ENCODE results near the gene WWOX. TPM values are rescaled to one million over a fixed set of nuclear protein-coding genes. Genes with fewer than 3 reads are reported as not detected.

The WWOX gene
- total RNA-seq, 1 donor from 2014 or later, result 15.8 TPM

- DNase-seq (ENCODE audit: low spot score), result no peak
Observed at GRCh38 chr16:78633551-78633950, 534.1 kb downstream of the WWOX start.

DNA sequence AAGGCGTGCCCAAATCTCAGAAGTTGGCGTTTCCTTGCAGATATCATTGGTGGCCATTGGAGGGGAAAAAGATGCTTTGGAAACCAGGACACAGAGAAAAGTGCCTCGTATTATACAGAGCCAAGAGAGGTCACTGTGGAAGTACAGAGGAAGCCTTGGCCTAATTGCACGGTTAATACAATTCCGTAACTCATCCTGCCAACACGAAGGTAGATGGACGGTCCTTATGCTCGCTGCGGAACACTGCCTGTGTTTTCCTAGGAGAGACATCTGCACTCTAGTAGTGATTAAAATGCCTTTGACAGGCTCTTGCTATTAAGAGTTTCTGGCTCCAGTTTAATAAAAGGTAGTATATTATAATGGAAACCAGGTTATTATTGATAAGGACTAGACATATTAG is 536.4 kb downstream of the WWOX start:
- no peak for DNase-seq (ENCODE audit: low spot score)

GRCh38 chr16:78638371-78638770 is 538.9 kb downstream of the WWOX start:
- DNase-seq (ENCODE audit: low spot score), result no peak

- DNase-seq (ENCODE audit: low spot score), result no peak
Observed at GRCh38 chr16:78639775-78640174, 540.3 kb downstream of the WWOX start.

- DNase-seq (ENCODE audit: low spot score), result no peak
Observed at GRCh38 chr16:78640886-78641285, 541.4 kb downstream of the WWOX start.

- no peak for DNase-seq (ENCODE audit: low spot score)
Observed at GRCh38 chr16:78641433-78641832, 542.0 kb downstream of the WWOX start.

- no peak for DNase-seq (ENCODE audit: low spot score)
Observed at GRCh38 chr16:78642621-78643285, 543.3 kb downstream of the WWOX start.

- no peak for DNase-seq (ENCODE audit: low spot score)
Observed at GRCh38 chr16:78645657-78646056, 546.2 kb downstream of the WWOX start.

DNA sequence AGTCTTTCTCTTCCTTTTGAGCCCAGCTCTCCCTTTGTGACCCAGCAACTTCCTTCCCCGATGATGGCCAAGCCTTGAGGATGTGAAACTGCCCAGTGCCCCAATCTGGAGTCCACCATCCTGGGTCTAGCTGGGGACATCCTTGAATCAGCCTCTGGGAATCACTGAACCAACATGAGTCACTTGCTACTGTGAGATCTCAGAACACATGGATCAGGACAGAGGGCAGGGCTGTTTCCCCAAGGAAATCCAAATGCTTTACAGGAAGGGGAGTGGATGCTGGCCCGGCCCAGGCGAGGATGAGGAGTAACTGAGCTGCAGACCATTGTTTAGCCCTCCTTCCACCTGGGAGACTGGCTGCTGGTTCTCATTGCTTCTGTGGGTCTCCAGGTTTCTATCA is 547.6 kb downstream of the WWOX start:
- DNase-seq (ENCODE audit: low spot score), result no peak

DNA sequence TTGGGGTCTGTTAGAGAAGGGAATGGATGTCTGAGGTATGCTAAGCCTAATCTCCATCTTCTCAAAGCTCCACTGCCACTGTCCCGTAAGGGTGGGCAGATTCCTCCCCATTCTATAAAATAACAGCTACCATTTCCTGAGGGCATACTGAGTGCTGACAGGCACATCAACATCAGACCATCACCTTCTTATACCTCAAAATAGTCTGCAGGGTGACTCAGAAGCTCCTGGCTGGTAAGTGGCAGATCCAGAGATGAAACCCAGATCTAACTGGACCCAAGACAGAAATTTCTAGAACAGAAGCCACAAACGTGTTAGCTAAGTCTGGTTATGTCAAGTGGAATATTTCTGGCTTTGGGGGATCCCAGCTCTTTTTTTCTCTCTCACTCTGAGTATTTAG is 548.0 kb downstream of the WWOX start:
- DNase-seq (ENCODE audit: low spot score), result no peak

DNA sequence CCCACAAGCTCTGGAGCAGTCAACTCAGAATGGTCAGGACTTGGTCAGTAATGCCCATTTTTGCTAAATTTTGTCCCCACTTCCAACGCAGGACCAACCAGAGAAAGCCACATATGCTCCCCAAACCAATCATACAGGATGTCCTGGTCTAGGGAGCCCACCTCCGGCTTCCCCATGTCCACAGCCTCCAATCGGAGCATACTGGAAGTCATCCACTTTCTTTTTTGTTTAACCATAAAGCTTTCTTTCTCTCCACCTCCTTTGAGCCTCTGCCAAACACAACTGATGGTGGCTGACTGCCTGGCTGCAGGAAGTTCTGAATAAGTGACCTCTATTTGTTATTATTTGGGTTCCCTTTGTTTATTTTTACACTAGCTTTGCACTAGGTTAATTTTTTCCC is 549.1 kb downstream of the WWOX start:
- no peak for DNase-seq (ENCODE audit: low spot score)

DNA sequence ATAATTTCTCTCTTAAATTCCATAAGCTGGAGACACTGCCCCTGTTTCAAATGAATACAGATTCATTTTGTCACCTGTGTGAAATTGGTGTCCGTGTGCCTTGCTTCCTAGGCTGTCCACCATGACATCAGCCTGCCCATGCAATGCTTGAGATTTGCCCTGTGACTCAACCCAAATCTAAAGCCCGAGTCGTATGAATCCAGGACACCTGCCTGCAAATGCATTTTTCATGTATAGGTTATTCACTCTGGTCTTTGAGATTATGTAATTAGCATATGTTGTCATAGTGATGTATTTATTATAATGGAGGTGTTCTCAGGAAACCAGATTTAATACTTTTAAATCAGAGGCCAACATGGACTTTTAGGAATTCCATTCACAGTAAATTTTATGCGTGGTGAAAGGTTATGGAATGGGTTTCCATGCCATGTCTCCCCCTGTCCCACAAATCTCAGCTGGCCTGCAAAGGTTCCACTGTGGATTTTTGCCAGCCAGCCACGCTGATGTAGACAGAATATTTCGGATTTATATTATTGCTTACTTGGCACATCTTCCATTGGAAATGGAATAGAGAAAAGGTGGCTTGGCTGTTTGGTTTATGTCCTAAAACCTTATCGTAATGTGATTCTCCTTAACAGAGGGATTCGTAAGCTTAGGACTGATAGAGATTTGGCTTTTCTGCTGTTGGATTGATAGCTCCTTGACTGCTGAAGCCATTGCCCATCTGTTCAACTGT is 551.1 kb downstream of the WWOX start:
- DNase-seq (ENCODE audit: low spot score), result no peak

DNA sequence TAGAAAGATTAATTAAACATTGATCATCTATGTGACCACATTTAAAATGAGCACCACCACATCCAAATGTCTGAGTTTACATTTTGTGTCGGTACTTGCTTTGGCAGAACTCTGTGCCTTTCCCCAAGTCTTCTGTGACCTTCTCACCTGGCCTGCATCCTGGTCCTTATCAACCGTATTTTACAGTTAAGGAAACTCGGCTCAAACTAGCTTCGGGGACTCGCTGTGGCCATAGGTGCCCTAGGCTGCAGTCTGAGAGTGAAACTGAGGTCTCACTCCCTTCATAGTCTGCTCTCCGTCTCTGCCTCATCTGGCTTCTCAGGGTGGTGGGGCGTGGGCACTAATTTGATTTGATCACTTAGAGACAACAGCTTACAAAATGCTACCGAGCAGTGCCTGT is 555.5 kb downstream of the WWOX start:
- no peak for DNase-seq (ENCODE audit: low spot score)

DNA sequence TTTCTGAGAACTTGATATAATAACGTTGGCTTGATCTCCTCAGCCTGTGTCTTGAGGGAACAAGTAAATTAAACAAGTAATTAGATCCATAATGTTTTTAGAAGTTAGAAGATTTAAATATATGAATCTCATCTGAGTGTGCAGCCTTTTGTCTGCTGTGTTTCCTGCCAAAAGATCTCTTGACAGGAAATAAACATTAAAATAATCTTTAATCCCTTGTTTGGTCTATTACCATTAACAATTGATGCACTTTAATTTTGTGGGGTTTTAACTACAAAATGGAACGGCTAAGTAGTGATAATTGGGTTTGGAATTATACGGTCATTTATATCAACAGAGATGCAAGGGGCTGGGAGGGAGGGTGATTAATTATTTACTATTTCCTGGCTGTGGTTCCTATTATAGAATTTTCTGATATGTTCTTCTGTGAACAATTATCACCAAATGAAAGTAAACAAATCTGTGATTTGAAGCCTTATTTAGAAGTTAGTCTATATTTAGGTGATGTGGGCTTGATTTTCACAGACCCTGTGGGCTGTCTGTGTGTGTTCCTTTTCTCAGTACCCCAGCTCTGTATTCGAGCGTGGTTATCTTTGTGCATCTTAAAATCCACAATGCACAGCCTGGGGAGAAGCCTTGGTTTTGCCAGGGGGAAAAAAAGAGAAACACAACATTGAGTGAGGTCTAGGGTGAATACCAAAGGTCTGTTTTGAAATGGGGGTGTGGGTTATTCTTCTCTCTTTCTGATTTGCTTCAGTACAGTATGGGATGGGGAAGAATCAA is 556.1 kb downstream of the WWOX start:
- no peak for DNase-seq (ENCODE audit: low spot score)

DNA sequence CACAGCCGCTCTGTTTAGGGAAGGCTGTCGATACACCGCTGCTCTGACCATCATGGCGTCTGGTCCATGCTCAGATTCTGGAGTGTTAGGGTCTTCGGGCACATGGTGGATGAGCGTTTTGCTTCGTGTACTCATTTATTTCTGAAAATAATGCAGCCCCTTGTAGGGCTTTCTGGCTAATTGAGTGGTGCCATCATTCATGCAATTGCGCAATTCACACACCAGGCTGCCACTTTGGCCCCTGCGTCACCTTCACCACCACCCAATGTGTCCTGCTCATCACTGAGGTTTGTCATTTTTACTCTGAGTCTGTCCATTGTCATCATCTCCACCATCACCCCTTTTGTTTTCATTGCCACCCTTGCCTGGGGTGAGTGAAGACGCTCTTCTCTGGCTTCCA is 557.4 kb downstream of the WWOX start:
- no peak for DNase-seq (ENCODE audit: low spot score)

DNA sequence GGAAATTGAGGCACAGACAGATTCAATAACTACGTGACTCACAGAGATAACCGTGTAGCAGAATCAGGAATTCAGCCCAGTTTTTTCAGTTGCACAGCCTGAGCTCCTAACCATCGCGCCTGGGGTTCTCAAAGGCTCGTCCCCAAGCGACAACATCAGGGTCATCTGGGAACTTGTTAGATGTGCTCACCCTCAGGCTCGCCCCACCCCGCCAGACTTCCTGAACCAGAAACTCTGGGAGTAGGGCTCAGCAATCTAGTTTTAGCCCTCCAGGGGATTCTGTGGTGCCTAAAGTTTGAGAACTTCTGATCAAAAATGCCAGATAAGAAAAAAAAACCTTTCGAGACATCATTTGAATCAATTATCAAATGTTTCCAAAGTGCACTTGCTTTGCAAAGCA is 559.8 kb downstream of the WWOX start:
- no peak for DNase-seq (ENCODE audit: low spot score)

DNA sequence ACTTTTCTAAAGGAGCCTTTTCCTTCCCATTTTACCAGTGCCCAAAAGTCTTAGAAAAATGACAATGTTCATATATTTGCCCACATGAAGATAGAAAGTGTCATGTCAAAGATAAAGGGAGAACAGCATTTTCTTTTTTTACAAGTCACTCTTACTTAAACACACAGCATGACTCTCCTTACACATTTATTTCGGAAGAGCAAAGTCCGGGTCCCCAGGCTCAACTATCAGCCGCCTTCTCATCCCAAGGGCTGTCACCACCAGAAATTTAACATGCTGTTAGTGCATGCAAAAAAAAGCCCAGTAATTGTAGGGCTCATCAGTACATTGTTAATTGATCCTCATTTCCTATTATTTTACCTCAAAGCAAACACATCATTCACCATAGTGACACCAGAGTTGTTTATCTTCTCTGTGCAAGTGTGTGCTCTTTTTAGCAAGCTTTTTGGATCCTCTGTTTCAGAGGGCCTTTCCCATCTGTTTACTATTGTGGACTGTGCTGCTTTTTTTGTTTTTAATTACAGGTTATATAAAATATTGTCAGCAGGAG is 560.3 kb downstream of the WWOX start:
- DNase-seq (ENCODE audit: low spot score), result no peak

DNA sequence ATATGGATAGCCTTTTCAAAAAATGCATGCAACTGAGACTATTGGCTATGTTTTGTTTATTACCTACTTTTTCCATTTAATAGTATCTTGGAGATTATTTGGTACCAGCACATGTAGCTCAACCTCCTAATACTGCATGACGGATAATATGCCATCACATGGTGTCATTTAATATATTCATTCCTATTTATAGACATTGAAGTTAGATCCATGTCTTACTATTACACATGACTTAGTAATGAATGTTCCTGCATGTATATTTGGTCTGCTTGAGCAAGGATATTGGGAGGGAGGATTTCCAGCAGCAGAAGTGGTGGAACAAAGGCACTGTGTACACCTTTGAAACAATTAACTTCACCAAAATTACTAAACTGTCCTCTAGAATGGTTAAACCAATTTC is 561.3 kb downstream of the WWOX start:
- DNase-seq (ENCODE audit: low spot score), result no peak

DNA sequence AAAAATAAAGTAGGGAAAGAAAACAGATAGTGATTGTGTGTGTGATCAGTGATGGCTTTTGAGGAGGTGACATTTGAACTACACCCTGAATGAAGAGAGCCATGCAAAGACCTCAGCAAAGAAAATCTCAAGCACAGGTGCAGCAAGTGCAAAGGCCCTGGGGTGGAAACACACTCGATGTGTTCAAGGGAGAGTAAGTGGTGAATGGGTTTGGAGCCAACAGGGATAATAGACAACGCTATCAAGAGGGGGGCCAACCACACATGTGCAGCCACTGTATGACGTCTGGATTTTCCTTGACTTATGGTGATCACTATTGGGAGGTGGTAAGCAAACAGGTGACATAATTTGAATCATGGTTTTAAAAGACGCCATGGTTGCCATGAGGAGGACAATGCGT is 564.2 kb downstream of the WWOX start:
- no peak for DNase-seq (ENCODE audit: low spot score)

DNA sequence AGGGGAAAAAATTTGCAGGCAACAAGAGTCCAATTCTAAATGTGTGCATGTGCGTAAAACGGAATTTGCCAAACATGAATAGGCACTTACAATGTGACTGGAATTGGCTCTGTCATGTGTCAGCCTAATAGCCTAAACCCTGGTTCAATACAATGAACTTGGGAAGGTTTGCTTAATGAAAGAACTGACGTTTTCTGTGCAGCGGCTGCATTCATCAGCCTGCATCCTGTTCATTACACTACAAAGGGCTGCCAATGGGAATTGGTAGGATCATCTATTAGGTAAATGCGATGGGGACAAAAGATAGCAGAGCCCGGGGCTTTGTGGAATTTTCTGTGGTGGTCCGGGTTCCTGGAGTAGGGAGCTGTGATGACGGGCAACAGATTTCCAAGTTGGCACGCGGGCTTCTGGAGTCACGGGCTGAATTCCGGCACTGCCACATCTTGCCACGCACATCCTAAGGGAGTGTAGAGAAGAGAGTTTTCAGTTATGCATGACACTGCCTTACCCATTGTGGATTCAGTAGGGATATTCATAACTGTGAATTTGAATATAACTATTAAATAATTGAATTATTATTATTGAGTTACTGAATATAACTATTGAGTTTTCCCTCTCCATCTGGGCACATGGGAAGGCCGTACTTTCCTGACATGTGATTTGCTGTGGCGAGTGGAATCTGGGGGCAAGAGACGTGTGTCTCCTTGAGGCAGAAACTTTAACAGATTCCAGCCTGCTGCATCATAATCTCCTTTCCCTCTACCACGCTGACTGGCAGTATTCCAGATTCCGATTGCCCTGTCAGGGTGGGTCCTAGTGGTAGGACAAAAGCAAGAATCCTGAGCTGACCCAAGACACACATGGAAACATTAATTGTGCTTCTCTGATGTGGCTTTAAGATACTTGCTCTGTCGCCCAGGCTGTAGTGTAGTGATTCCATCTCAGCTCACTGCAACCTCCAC is 565.6 kb downstream of the WWOX start:
- DNase-seq (ENCODE audit: low spot score), result no peak

DNA sequence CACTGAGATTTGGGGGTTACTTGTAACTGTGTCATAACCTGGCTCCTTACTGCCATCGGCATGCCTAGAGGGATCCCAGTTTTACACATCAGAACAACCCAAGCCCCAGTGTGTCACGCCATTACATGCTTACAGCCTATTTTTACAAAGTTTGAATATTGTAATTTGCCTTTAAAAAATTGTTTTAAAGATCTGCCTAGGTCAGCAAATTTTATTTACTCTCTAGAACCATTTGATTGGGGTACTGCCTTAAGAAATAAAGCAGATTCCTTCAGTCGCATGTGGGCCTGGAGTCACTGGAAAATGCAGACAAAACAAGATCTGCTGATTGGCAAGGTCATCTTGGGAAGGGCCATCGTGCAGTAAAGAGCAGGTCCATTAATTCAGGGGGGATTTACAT is 566.9 kb downstream of the WWOX start:
- DNase-seq (ENCODE audit: low spot score), result no peak

All from mesenteric fat pad (tissue), 1 donor.